ENCODE results near the gene ATG4D.

DNA sequence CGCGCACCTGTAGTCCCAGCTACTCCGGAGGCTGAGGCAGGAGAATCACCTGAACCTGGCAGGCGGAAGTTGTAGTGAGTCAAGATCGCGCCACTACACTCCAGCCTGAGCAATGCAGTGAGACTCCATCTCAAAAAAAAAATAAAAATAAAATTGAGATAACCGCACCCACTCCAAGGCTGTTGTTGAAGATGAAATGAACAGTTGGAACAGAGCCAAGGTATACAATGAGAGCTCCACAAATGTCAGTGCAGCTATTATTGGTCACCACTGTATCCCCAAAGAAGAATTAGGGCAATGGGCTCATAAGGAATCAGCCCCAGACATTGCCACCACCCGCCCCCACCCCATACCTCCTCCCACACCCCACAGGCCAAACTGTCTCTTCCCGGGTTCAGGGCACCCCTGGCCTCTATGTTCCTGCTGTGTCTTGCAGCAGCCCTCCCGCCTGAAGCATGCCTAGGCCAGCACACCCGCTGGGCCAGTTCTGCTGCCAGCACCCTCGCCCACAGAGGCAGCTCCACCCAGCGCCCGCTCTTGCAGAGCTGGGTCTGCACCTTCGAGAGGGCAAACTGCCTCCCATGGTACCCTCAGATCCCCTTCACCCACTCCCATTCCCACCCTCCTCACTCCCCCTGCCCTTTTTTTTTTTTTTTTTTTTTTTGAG lies 22.9 kb upstream of the ATG4D start:
- TF ChIP-seq, protein P1, sequence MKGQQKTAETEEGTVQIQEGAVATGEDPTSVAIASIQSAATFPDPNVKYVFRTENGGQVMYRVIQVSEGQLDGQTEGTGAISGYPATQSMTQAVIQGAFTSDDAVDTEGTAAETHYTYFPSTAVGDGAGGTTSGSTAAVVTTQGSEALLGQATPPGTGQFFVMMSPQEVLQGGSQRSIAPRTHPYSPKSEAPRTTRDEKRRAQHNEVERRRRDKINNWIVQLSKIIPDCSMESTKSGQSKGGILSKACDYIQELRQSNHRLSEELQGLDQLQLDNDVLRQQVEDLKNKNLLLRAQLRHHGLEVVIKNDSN (CRISPR knock-in tag; IDR thresholded peaks at IDR 0.05), result no peak
- no peak for TF ChIP-seq ZBTB21 (CRISPR knock-in tag; IDR thresholded peaks at IDR 0.05; ENCODE audit: borderline replicate concordance)
- TF ChIP-seq, protein P2, sequence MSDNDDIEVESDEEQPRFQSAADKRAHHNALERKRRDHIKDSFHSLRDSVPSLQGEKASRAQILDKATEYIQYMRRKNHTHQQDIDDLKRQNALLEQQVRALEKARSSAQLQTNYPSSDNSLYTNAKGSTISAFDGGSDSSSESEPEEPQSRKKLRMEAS (CRISPR knock-in tag; IDR thresholded peaks at IDR 0.05), result no peak
- no peak for TF ChIP-seq CTCF (IDR thresholded peaks at IDR 0.05)
- TF ChIP-seq, protein P3, sequence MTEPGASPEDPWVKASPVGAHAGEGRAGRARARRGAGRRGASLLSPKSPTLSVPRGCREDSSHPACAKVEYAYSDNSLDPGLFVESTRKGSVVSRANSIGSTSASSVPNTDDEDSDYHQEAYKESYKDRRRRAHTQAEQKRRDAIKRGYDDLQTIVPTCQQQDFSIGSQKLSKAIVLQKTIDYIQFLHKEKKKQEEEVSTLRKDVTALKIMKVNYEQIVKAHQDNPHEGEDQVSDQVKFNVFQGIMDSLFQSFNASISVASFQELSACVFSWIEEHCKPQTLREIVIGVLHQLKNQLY (CRISPR knock-in tag; IDR thresholded peaks at IDR 0.05), result no peak
- no peak for TF ChIP-seq SP1 (CRISPR knock-in tag; conservative IDR thresholded peaks at IDR 0.05)
- TF ChIP-seq, protein P4, sequence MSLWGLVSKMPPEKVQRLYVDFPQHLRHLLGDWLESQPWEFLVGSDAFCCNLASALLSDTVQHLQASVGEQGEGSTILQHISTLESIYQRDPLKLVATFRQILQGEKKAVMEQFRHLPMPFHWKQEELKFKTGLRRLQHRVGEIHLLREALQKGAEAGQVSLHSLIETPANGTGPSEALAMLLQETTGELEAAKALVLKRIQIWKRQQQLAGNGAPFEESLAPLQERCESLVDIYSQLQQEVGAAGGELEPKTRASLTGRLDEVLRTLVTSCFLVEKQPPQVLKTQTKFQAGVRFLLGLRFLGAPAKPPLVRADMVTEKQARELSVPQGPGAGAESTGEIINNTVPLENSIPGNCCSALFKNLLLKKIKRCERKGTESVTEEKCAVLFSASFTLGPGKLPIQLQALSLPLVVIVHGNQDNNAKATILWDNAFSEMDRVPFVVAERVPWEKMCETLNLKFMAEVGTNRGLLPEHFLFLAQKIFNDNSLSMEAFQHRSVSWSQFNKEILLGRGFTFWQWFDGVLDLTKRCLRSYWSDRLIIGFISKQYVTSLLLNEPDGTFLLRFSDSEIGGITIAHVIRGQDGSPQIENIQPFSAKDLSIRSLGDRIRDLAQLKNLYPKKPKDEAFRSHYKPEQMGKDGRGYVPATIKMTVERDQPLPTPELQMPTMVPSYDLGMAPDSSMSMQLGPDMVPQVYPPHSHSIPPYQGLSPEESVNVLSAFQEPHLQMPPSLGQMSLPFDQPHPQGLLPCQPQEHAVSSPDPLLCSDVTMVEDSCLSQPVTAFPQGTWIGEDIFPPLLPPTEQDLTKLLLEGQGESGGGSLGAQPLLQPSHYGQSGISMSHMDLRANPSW (CRISPR knock-in tag; conservative IDR thresholded peaks at IDR 0.05; ENCODE audit: low read depth), result no peak
